ENCODE measurements around the gene MSS51.
"Not testable (repeated sequence)": the region's sequence is repeated elsewhere in the genome, so short reads cannot be mapped to it uniquely, and the experiment has no call there.

Gene MSS51

GRCh38 chr10:73413528-73414229 is 19.7 kb downstream of the MSS51 start, which contains the start of gene ANXA7:
ANXA7 (minus strand) TSS chr10:73414058; CDS start chr10:73400856, 13,202 bp downstream.
- peak; percentile 77 to 84 for DNase-seq

- peak; percentile 21 to 22 for DNase-seq
These were observed 20.2 kb downstream of the MSS51 start for GRCh38 chr10:73413108-73413527.

GRCh38 chr10:73410897-73411296 is 22.5 kb downstream of the MSS51 start:
- DNase-seq, result no peak

- no peak for DNase-seq
These were observed 24.3 kb downstream of the MSS51 start for GRCh38 chr10:73408978-73409521.

GRCh38 chr10:73408061-73408460 is 25.3 kb downstream of the MSS51 start:
- DNase-seq, result no peak

- DNase-seq, result no peak
These were observed 25.9 kb downstream of the MSS51 start for GRCh38 chr10:73407495-73407894.

- DNase-seq, result no peak
These were observed 26.5 kb downstream of the MSS51 start for GRCh38 chr10:73406846-73407245.

- no peak for DNase-seq
These were observed 27.8 kb downstream of the MSS51 start for GRCh38 chr10:73405556-73405955.

GRCh38 chr10:73404690-73405089 is 28.7 kb downstream of the MSS51 start:
- no peak for DNase-seq

GRCh38 chr10:73401636-73402035 is 31.7 kb downstream of the MSS51 start:
- DNase-seq, result no peak

GRCh38 chr10:73399063-73399462 is 34.3 kb downstream of the MSS51 start:
- DNase-seq, result no peak

GRCh38 chr10:73398024-73398423 is 35.3 kb downstream of the MSS51 start:
- DNase-seq, result no peak

GRCh38 chr10:73394325-73394724 is 39.0 kb downstream of the MSS51 start:
- not testable (repeated sequence) for DNase-seq

GRCh38 chr10:73388228-73388627 is 45.1 kb downstream of the MSS51 start:
- DNase-seq, result no peak

GRCh38 chr10:73386583-73386982 is 46.8 kb downstream of the MSS51 start:
- DNase-seq, result no peak

- no peak for DNase-seq
These were observed 54.2 kb downstream of the MSS51 start for GRCh38 chr10:73379064-73379748.

GRCh38 chr10:73376679-73377078 is 56.7 kb downstream of the MSS51 start:
- DNase-seq, result no peak
